Endothelial cell of umbilical vein (primary cell): ENCODE results near the gene DDX51. TPM values are rescaled to one million over a fixed set of nuclear protein-coding genes. Genes with fewer than 3 reads are reported as not detected.

Source experiments
- Bru-seq: library from RNA; stranded (reverse); fragments of 400-500 nt; gene quantifications from one replicate; lab custom pipeline; 2021; lab: Mats Ljungman, UMichigan
- BruChase-seq, 2 experiments: library from RNA; stranded (reverse); fragments of 400-500 nt; gene quantifications; one replicate each; lab custom pipeline; 2021; lab: Mats Ljungman, UMichigan
- BruUV-seq: library from RNA; stranded (reverse); fragments of 400-500 nt; replicated peaks from 2 replicates; lab custom pipeline; 2021; lab: Mats Ljungman, UMichigan
- CTCF ChIA-PET: fragments of 300-600, 350-600 bp; sonication (Branson Sonifier 250); formaldehyde crosslinking; loops from one replicate; lab custom pipeline; 2021; ENCODE audit warnings: antibody characterized with exemption, inconsistent platforms; lab: Charles Lee
- POLR2A ChIA-PET: fragments of 300-600, 350-600 bp; sonication (Branson Sonifier 250); formaldehyde crosslinking; loops from one replicate; lab custom pipeline; 2021; ENCODE audit warnings: antibody characterized with exemption, inconsistent platforms; lab: Charles Lee
- DNase-seq: peaks from one replicate; pipeline ENCODE4 v3.0.0-alpha.2; 2011; ENCODE audit warnings: low read depth, low spot score
- FAIRE-seq: peaks from 2 replicates; lab custom pipeline; 2011; peaks lifted over from hg19 to GRCh38; lab: Jason Lieb, UNC
- H2AFZ ChIP-seq: 2 replicates; pipeline ENCODE4 v1.6.0; 2012; ENCODE audit warnings: low read depth, low read length, control low read depth, inconsistent platforms
- H3K27ac ChIP-seq: 2 replicates; pipeline ENCODE4 v1.5.1; 2011; ENCODE audit warnings: low read depth, mild to moderate bottlenecking, control low read depth, low read length, moderate library complexity; ENCODE audit not compliant: insufficient read depth
- H3K27me3 ChIP-seq, 2 experiments: 2 replicates each; pipeline versions ENCODE4 v1.6.0 to v1.6.1; 2011; ENCODE audit warnings: low read length in 2 of 2, mixed read lengths in 1 of 2; ENCODE audit not compliant: control insufficient read depth in 2 of 2, insufficient read depth in 2 of 2
- H3K36me3 ChIP-seq, 2 experiments: 2 replicates in 1 of 2; 3 replicates in 1 of 2; pipeline ENCODE4 v1.5.1; 2011; ENCODE audit warnings: low read length in 2 of 2, mild to moderate bottlenecking in 1 of 2, moderate library complexity in 1 of 2; ENCODE audit not compliant: control insufficient read depth in 2 of 2, insufficient read depth in 2 of 2; ENCODE audit errors: extremely low read depth in 1 of 2
- H3K4me1 ChIP-seq: 3 replicates; pipeline ENCODE4 v1.5.1; 2011; ENCODE audit warnings: mild to moderate bottlenecking, low read length; ENCODE audit not compliant: control insufficient read depth, insufficient read depth; ENCODE audit errors: extremely low read depth
- H3K4me2 ChIP-seq: 2 replicates; pipeline ENCODE4 v1.6.1; 2011; ENCODE audit warnings: low read length, control low read depth, mixed read lengths; ENCODE audit not compliant: insufficient read depth
- H3K4me3 ChIP-seq, 3 experiments: fragments of 200-600 bp in 1 of 3; sonication (generic), shearing (Covaris generic) in 1 of 3; replicated peaks in 1 of 3; 2 replicates each; pipeline ENCODE4 v1.5.1; 2011 to 2016; ENCODE audit warnings: control low read depth in 3 of 3, low read length in 3 of 3, mild to moderate bottlenecking in 2 of 3, inconsistent platforms in 1 of 3, low read depth in 1 of 3, moderate library complexity in 1 of 3; ENCODE audit not compliant: insufficient read depth in 1 of 3
- H3K79me2 ChIP-seq: 2 replicates; pipeline ENCODE4 v1.6.0; 2012; ENCODE audit warnings: low read length, inconsistent platforms; ENCODE audit not compliant: control insufficient read depth, insufficient read depth
- H3K9ac ChIP-seq: replicated peaks from 2 replicates; pipeline ENCODE3; 2011; ENCODE audit warnings: low read length, control low read depth; ENCODE audit not compliant: insufficient read depth; ENCODE audit errors: extremely low read depth
- H3K9me1 ChIP-seq: replicated peaks from 3 replicates; pipeline ENCODE4 v1.6.0; 2011; ENCODE audit warnings: mild to moderate bottlenecking, low read length; ENCODE audit not compliant: control insufficient read depth, insufficient read depth; ENCODE audit errors: extremely low read depth
- H3K9me3 ChIP-seq: replicated peaks from 2 replicates; pipeline ENCODE4 v1.5.1; 2012; ENCODE audit warnings: low read length, inconsistent platforms; ENCODE audit not compliant: control insufficient read depth, insufficient read depth
- H4K20me1 ChIP-seq: replicated peaks from 2 replicates; pipeline ENCODE3; 2011; ENCODE audit warnings: mild to moderate bottlenecking, low read length; ENCODE audit not compliant: control insufficient read depth, insufficient read depth; ENCODE audit errors: extremely low read depth
- CTCF ChIP-seq, 2 donors: IDR thresholded peaks; 1 replicate in 1 of 2; 2 replicates in 1 of 2; pipeline ENCODE4 v1.5.1; 2011; ENCODE audit warnings: low read length in 2 of 2, mild to moderate bottlenecking in 2 of 2, moderate library complexity in 2 of 2, control low read depth in 1 of 2, inconsistent platforms in 1 of 2, low read depth in 1 of 2; ENCODE audit not compliant: insufficient read depth in 1 of 2; ENCODE audit errors: extremely low read depth in 1 of 2
- EZH2 ChIP-seq: IDR thresholded peaks from 2 replicates; pipeline ENCODE4 v1.6.1; 2012; ENCODE audit warnings: borderline replicate concordance, low read depth, mild to moderate bottlenecking, moderate library complexity, low read length, inconsistent platforms; ENCODE audit not compliant: severe bottlenecking
- FOS ChIP-seq: IDR thresholded peaks from 2 replicates; pipeline ENCODE4 v1.6.1; 2011; ENCODE audit warnings: mild to moderate bottlenecking, low read length, moderate library complexity, borderline replicate concordance; ENCODE audit not compliant: insufficient read depth
- GATA2 ChIP-seq: IDR thresholded peaks from 2 replicates; pipeline ENCODE4 v1.7.0; 2011; ENCODE audit warnings: low read depth, mild to moderate bottlenecking, moderate library complexity, mixed read lengths, low read length; ENCODE audit not compliant: insufficient read length, insufficient read depth
- JUN ChIP-seq: IDR thresholded peaks from 2 replicates; pipeline ENCODE4 v1.6.1; 2011; ENCODE audit warnings: borderline replicate concordance, low read depth; ENCODE audit not compliant: insufficient read length, insufficient read depth
- MYC ChIP-seq: IDR thresholded peaks from one replicate; pipeline ENCODE4 v1.6.1; 2011; ENCODE audit warnings: mild to moderate bottlenecking, low read depth, low read length
- POLR2A ChIP-seq: IDR thresholded peaks from 2 replicates; pipeline ENCODE4 v1.6.1; 2012; ENCODE audit warnings: low read depth, mild to moderate bottlenecking, control low read depth, low read length
- POLR2AphosphoS5 ChIP-seq: IDR thresholded peaks from 2 replicates; pipeline ENCODE4 v1.6.1; 2012; ENCODE audit warnings: low read depth, mild to moderate bottlenecking, control low read depth, low read length, moderate library complexity; ENCODE audit not compliant: insufficient read depth
- dilution Hi-C: fragments of 300-500 bp; cut with MboI; formaldehyde crosslinking; loops from one replicate; pipeline ENCODE4 v1.15.0; 2019; ENCODE audit warnings: low sequenced_read_pairs; ENCODE audit not compliant: extremely low pct_ligation_motif_present
- intact Hi-C: fragments of 100-400 bp; cut with micrococcal nuclease; formaldehyde crosslinking; loops from one replicate; pipeline ENCODE4 v1.10.0; 2022
- long read RNA-seq: library from polyadenylated mRNA; stranded (forward); transcript quantifications from one replicate; pipeline ENCODE4 v2.0.0, GENCODE V29; 2021
- polyA minus RNA-seq, 3 experiments: library from RNA; depleted of rRNA, polyadenylated mRNA; stranded (reverse); fragments of >200 nt; gene quantifications; 1 replicate in 1 of 3; 2 replicates in 2 of 3; pipeline ENCODE4 v1.2.3, GENCODE V29; 2011
- polyA plus RNA-seq, 4 experiments: library from polyadenylated mRNA; depleted of rRNA in 3 of 4; stranded (reverse) in 3 of 4; unstranded in 1 of 4; fragments of >200 nt; gene quantifications; 2 replicates each; pipeline versions ENCODE4 v1.2.1 to v1.2.3, GENCODE V29; 2011 to 2012; ENCODE audit warnings: missing spikeins in 1 of 4
- total RNA-seq: library from RNA; stranded (reverse); gene quantifications from 2 replicates; pipeline ENCODE4 v1.2.3, GENCODE V29; 2021
- TF ChIP-seq, protein P1 (sequence below): IDR thresholded peaks from 2 replicates; pipeline ENCODE4 v1.6.1; 2011; ENCODE audit not compliant: insufficient read depth, insufficient read length

The DDX51 gene
- total RNA-seq = 23.5 and 27.2 TPM in 2 replicates
- 10.9 and 11.4 TPM in 2 replicates for polyA plus RNA-seq
- 10.2 and 13.6 TPM in 2 replicates for polyA plus RNA-seq (2011; cell fraction: cytosol; rRNA removed)
- polyA plus RNA-seq (2011; cell fraction: nucleus; rRNA removed) = 50.7 and 55.5 TPM in 2 replicates
- polyA plus RNA-seq (2012) = 16.9 and 19.1 TPM in 2 replicates
- 5.1 and 9.6 TPM in 2 replicates for polyA minus RNA-seq
- polyA minus RNA-seq (2011; cell fraction: cytosol; rRNA and poly(A)+ RNA removed) = 14.8 TPM
- 9.8 and 19.6 TPM in 2 replicates for polyA minus RNA-seq (2011; cell fraction: nucleus; rRNA and poly(A)+ RNA removed)
- Bru-seq, nascent RNA = percentile 56 among the genes with signal in this experiment
- BruChase-seq, experiment 1, labeled RNA remaining after a 6-hour chase = percentile 84 among the genes with signal in this experiment
- BruChase-seq, experiment 2, labeled RNA remaining after a 2-hour chase = percentile 77 among the genes with signal in this experiment
- long read RNA-seq, full-length matches to known transcripts = 40 of 52 reads
- long read RNA-seq, partial matches to known transcripts = 1 of 52 reads
- long read RNA-seq, other reads (novel, unspliced or antisense) = 11 of 52 reads

DNA sequence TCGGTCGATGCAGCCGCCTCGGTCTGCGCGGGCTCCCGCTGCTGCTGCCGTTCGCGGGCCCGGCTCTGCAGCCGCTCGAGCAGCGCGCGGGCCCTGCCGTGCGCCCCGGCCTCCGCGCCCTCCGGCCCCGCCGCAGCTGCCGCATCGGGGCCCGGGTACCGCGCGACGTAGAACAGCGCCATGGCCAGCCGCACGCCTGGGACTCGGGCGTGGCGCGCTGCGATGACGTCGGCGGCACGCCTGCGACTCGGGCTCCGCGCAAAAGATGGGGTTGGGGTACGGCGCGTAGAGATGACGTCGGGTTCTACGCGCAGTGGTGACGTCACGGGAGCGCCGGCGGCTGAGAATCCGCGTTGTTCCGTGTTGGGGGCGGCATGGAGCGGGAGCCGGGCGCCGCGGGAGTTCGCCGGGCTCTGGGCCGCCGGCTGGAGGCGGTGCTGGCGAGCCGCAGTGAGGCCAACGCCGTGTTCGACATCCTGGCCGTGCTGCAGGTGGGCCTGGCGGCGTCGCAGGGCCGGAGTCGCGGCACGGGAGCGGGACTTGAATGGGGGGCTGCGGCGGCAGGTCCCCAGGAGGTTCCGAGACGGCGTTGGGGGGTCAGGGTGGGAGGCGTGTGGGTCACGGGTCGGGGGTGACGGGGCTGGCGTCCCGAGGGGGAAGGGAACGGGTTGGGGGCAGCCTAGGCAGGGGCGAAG lies at the start of gene DDX51, which contains the start of gene NOC4L:
TSS of gene DDX51 (minus strand) at position 205 of the 695 bp plus-strand sequence. CDS start at position 182, 23 bp downstream.
TSS of gene NOC4L (plus strand) at position 343 of the 695 bp plus-strand sequence. CDS start at position 375, 32 bp downstream.
- ChIA-PET CTCF (interaction anchor here (0.7 to 1.5 kb wide), 2 partner anchors 10 kb away, joined by 3 read pairs; no protein-coding TSS in a partner anchor), POLR2A (no interaction called here)
- H4K20me1 ChIP-seq = no peaks in the 10 kb centered on the region
- DNase-seq (peak; percentile 97), FAIRE-seq (peak; percentile 97)
- H3K79me2 ChIP-seq = peaks cover 34% of the 10 kb centered on the region
- peak within 1 kb of the TSS; percentile 30 for H3K27ac ChIP-seq
- H3K4me3 ChIP-seq = peak within 1 kb of the TSS; percentile 54 to 77 (median 55)
- peak within 1 kb of the TSS; percentile 82 for H3K4me2 ChIP-seq
- H3K27me3 ChIP-seq = no peaks in the 10 kb centered on the region
- intact Hi-C loops (loop anchor here (2.0 kb wide), 2 partner anchors 59 to 271 kb away; no protein-coding TSS in a partner anchor), dilution Hi-C loops (no loop called here)
- no TSS peak for BruUV-seq
- H3K9ac ChIP-seq = peak within 1 kb of the TSS; percentile 72
- TF ChIP-seq FOS = no peak
- TF ChIP-seq CTCF (IDR thresholded peaks at IDR 0.05; ENCODE audit: extremely low read depth in 1 of 2, insufficient read depth in 1 of 2, low read depth in 1 of 2, low read length in 2 of 2) = no peak
- TF ChIP-seq MYC = peak; percentile 81
- no peak for TF ChIP-seq GATA2
- peak; percentile 62 for TF ChIP-seq POLR2A
- TF ChIP-seq EZH2 = no peak
- TF ChIP-seq JUN = peak; percentile 54
- TF ChIP-seq, protein P1, sequence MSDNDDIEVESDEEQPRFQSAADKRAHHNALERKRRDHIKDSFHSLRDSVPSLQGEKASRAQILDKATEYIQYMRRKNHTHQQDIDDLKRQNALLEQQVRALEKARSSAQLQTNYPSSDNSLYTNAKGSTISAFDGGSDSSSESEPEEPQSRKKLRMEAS = peak; percentile 92
- peak; percentile 80 for TF ChIP-seq POLR2AphosphoS5
- H3K36me3 ChIP-seq = peaks cover 4 to 32% of the 10 kb centered on the region in 2 experiments
- H3K9me3 ChIP-seq = no peaks in the 10 kb centered on the region
- peaks cover 14% of the 10 kb centered on the region for H3K4me1 ChIP-seq
- no peaks in the 10 kb centered on the region for H3K9me1 ChIP-seq
- peak within 1 kb of the TSS; percentile 57 for H2AFZ ChIP-seq
